ENCODE measurements around the gene TTC28. TPM values are rescaled to one million over a fixed set of nuclear protein-coding genes. Genes with fewer than 3 reads are reported as not detected.

TTC28 gene
- total and polyA plus RNA-seq, 10 of the 15 experiments (the other 5 are each of a cell fraction or from before 2014, with no cell fraction given) = 0.15 to 8.4 (median 1.4) TPM

DNA sequence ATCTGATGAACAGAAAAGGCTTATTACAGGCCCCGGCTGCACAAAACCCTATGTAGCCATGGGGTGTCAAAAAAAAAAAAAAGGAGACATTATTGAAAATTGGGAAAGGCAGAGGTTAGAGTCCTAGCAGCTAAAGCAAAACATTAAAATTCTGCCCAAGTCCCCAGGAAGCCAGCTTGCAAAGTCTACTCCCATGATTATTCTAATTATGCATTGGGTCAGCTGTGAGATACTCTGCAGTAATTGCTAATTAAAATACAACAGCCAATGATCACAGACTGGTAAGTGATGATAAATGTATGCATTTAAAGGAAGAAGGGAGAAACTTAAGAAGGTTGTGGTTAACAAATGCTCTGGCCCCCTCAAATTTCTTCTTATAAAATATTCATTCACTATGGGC is 473.7 kb downstream of the TTC28 start (continued):
- TF ChIP-seq, protein P1, sequence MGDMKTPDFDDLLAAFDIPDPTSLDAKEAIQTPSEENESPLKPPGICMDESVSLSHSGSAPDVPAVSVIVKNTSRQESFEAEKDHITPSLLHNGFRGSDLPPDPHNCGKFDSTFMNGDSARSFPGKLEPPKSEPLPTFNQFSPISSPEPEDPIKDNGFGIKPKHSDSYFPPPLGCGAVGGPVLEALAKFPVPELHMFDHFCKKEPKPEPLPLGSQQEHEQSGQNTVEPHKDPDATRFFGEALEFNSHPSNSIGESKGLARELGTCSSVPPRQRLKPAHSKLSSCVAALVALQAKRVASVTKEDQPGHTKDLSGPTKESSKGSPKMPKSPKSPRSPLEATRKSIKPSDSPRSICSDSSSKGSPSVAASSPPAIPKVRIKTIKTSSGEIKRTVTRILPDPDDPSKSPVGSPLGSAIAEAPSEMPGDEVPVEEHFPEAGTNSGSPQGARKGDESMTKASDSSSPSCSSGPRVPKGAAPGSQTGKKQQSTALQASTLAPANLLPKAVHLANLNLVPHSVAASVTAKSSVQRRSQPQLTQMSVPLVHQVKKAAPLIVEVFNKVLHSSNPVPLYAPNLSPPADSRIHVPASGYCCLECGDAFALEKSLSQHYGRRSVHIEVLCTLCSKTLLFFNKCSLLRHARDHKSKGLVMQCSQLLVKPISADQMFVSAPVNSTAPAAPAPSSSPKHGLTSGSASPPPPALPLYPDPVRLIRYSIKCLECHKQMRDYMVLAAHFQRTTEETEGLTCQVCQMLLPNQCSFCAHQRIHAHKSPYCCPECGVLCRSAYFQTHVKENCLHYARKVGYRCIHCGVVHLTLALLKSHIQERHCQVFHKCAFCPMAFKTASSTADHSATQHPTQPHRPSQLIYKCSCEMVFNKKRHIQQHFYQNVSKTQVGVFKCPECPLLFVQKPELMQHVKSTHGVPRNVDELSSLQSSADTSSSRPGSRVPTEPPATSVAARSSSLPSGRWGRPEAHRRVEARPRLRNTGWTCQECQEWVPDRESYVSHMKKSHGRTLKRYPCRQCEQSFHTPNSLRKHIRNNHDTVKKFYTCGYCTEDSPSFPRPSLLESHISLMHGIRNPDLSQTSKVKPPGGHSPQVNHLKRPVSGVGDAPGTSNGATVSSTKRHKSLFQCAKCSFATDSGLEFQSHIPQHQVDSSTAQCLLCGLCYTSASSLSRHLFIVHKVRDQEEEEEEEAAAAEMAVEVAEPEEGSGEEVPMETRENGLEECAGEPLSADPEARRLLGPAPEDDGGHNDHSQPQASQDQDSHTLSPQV (IDR thresholded peaks at IDR 0.05) = no peak
- TF ChIP-seq LARP7 (IDR thresholded peaks at IDR 0.05) = no peak
- TF ChIP-seq ZZZ3 (IDR thresholded peaks at IDR 0.05; ENCODE audit: control insufficient read depth, insufficient read length, low read depth) = no peak

DNA sequence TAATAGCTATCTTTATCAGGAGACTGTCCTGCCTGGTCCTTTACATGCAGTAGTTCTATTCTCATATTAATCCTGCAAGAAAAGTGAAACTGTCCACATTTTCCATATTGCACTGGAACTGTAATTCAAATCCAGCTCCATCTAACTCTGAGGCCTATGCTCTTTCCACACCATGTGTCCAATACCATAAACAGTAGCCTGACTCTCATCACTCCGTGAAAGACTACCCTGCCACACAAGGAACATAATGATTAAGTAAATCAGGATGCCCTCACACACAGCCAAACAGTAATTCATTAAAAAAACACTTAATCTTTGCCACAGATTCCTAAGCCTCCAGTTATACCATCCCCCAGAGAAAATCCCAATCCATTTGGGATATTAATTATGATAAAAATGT is 475.3 kb downstream of the TTC28 start:
- intact Hi-C loops (cut with micrococcal nuclease; ENCODE audit: unreplicated experiment) (no loop called here), in situ Hi-C loops (cut with MboI) (no loop called here)
- no TSS peak for BruUV-seq (replicated peaks)
- FAIRE-seq (no peak), DNase-seq (ENCODE audit: low read depth, low spot score) (no peak), ATAC-seq (no peak)
- Histone ChIP-seq H3K4me2 (ENCODE audit: control insufficient read depth, insufficient read depth) (no peak overlapping the region), H4K20me1 (ENCODE audit: control insufficient read depth, insufficient read depth) (no peaks in the 10 kb centered on the region), H3K4me3 (no peak overlapping the region), H3K9me3 (replicated peaks; ENCODE audit: control insufficient read depth, insufficient read depth, low read length) (no peaks in the 10 kb centered on the region), H3K36me3 (ENCODE audit: control insufficient read depth in 2 of 2, insufficient read depth in 2 of 2, low read length in 1 of 2) (no peaks in the 10 kb centered on the region), H3K27ac (ENCODE audit: control insufficient read depth, insufficient read depth) (no peak overlapping the region), H2AFZ (ENCODE audit: control insufficient read depth, low read depth, low read length) (no peak overlapping the region), H3K79me2 (ENCODE audit: control insufficient read depth, insufficient read depth, low read length) (no peaks in the 10 kb centered on the region), H3K9ac (ENCODE audit: control insufficient read depth, insufficient read depth, low read length) (no peak overlapping the region), H3K4me1 (ENCODE audit: control insufficient read depth, insufficient read depth, low read length) (no peaks in the 10 kb centered on the region), H3K27me3 (replicated peaks in 1 of 2; ENCODE audit: control insufficient read depth in 2 of 2, insufficient read depth in 2 of 2, low read length in 1 of 2) (no peaks in the 10 kb centered on the region)
- SMC1A ChIA-PET (ENCODE audit: uncharacterized antibody, unreplicated experiment) = no interaction called here
- WGBS (ENCODE audit: insufficient coverage, insufficient replicate concordance, low lambda C conversion rate, missing lambda C conversion rate) = 0% methylated on average over 1 of the region's 1 CpG
- CTCF ChIA-PET = no interaction called here
- RAD21 ChIA-PET (ENCODE audit: unreplicated experiment) = no interaction called here
- POLR2A ChIA-PET = no interaction called here
- TF ChIP-seq CBX3 (IDR thresholded peaks at IDR 0.05; ENCODE audit: borderline replicate concordance, low read depth) = no peak
- TF ChIP-seq WRNIP1 (IDR thresholded peaks at IDR 0.05; ENCODE audit: borderline replicate concordance, low read depth, low read length) = no peak
- TF ChIP-seq SIX5 (IDR thresholded peaks at IDR 0.05; ENCODE audit: low read depth, low read length, severe bottlenecking) = no peak
- TF ChIP-seq, protein P2, sequence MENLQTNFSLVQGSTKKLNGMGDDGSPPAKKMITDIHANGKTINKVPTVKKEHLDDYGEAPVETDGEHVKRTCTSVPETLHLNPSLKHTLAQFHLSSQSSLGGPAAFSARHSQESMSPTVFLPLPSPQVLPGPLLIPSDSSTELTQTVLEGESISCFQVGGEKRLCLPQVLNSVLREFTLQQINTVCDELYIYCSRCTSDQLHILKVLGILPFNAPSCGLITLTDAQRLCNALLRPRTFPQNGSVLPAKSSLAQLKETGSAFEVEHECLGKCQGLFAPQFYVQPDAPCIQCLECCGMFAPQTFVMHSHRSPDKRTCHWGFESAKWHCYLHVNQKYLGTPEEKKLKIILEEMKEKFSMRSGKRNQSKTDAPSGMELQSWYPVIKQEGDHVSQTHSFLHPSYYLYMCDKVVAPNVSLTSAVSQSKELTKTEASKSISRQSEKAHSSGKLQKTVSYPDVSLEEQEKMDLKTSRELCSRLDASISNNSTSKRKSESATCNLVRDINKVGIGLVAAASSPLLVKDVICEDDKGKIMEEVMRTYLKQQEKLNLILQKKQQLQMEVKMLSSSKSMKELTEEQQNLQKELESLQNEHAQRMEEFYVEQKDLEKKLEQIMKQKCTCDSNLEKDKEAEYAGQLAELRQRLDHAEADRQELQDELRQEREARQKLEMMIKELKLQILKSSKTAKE (IDR thresholded peaks at IDR 0.05; ENCODE audit: low read depth, poor library complexity, severe bottlenecking) = no peak
- TF ChIP-seq, protein P3, sequence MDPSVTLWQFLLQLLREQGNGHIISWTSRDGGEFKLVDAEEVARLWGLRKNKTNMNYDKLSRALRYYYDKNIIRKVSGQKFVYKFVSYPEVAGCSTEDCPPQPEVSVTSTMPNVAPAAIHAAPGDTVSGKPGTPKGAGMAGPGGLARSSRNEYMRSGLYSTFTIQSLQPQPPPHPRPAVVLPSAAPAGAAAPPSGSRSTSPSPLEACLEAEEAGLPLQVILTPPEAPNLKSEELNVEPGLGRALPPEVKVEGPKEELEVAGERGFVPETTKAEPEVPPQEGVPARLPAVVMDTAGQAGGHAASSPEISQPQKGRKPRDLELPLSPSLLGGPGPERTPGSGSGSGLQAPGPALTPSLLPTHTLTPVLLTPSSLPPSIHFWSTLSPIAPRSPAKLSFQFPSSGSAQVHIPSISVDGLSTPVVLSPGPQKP (IDR thresholded peaks at IDR 0.05; ENCODE audit: low read depth, low read length) = no peak
- TF ChIP-seq, protein P4, sequence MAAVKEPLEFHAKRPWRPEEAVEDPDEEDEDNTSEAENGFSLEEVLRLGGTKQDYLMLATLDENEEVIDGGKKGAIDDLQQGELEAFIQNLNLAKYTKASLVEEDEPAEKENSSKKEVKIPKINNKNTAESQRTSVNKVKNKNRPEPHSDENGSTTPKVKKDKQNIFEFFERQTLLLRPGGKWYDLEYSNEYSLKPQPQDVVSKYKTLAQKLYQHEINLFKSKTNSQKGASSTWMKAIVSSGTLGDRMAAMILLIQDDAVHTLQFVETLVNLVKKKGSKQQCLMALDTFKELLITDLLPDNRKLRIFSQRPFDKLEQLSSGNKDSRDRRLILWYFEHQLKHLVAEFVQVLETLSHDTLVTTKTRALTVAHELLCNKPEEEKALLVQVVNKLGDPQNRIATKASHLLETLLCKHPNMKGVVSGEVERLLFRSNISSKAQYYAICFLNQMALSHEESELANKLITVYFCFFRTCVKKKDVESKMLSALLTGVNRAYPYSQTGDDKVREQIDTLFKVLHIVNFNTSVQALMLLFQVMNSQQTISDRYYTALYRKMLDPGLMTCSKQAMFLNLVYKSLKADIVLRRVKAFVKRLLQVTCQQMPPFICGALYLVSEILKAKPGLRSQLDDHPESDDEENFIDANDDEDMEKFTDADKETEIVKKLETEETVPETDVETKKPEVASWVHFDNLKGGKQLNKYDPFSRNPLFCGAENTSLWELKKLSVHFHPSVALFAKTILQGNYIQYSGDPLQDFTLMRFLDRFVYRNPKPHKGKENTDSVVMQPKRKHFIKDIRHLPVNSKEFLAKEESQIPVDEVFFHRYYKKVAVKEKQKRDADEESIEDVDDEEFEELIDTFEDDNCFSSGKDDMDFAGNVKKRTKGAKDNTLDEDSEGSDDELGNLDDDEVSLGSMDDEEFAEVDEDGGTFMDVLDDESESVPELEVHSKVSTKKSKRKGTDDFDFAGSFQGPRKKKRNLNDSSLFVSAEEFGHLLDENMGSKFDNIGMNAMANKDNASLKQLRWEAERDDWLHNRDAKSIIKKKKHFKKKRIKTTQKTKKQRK (IDR thresholded peaks at IDR 0.05; ENCODE audit: low read depth, low read length) = no peak
- no peak for TF ChIP-seq RBBP5 (conservative IDR thresholded peaks at IDR 0.05)

Data from GM12878 (cell line).